ENCODE measurements around the gene KRT16.
"Not testable (repeated sequence)": the region's sequence is repeated elsewhere in the genome, so short reads cannot be mapped to it uniquely, and the experiment has no call there.

The KRT16 gene

DNA sequence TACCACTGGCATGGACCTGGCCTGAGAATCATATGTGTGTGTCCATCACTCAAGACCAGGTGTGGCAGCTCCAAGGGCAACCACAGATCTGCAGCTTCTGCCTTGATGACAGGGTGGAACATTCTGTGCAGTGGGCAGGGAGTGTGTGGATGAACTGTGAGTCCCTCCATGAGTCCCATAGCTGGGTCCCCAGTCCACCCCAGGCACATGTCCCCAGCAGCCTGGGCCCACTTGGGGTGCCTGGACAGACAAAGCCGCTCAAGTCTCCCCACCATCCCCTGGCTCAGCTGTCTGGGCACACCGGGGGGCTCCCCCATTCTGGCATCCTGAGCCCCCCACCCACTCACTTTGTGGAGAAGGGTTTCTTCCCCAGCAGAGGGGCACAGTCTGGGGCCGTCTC, 4.6 kb upstream of the KRT16 start:
- no peak for DNase-seq

DNA sequence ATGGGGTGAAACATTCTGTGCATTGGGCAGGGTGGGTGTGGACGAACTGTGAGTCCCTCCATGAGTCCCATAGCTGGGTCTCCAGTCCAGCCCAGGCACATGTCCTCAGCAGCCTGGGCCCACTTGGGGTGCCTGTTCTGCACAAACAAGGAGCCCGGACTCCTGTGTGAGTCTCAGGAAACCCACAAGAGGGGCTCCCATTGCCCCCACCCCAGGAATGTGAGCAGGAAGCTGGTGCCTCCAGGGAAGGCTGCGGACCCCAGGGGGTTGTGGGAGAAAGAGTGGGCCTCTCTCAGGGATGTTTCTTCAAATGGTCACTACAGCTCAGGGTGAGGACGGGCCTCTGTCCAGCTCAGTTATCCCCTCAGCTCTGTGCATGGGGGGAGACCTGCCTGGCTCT, 3.9 kb upstream of the KRT16 start:
- DNase-seq = not testable (repeated sequence)

DNA sequence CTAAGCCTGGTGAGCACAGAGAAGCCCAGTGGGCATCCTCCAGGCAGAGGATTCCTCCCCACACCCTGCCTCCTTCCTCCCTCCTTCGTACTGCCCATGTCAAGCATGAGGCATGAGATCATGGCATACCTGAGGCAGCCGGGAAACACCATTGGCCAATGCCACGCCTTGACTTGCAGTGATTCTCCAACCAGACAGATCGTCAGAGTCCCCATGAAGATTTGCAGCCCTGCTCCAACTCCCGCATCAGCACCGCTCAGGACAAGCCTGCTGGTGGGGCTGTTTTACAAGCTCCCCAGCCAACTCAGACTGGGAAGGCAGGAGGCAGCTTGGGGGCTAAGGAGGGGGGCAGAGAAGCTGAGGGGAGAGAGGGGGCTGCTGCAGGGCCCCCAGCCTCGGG, 2.9 kb upstream of the KRT16 start:
- no peak for DNase-seq

DNA sequence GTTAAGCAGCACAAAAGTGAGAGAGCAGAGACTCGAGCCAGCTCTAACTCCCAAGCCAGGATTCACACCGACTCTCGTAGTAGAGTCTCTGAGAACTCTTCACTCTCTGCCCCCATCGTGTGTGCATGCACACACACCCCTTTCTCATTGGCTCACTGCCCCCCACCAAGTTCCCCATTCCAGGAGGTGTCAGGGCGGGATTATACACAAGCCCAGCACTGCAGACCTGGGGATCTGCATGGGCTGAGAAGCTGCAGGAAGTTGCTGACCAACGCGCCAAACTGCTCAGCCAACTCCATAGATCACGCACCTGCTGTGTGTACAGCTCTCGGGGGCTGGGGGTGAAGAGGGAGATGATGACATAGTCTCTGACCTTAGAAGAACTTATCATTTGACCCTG, 2.2 kb upstream of the KRT16 start:
- DNase-seq = peak in 2 of 58 donors; percentile 1 to 41

DNA sequence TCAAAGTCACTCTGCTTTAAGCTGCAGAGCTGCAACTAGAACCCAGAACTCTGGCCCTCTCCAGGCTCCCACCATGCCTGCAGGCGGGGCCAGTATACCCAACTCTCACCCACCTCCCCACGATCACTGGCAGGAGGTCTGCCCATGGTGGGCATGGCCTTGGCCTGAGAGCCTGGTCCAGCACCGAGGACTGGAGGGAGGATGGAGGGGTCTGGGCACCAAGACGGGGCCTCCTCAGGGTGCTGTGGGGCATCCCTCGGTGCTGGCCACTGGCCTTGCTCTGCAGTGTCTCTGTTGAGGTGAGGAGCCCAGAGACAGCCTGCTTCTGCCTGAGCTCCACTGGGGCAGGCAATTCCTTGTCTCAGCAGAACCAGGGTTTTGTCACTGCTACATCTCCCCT, 1.5 kb upstream of the KRT16 start:
- no peak for DNase-seq

DNA sequence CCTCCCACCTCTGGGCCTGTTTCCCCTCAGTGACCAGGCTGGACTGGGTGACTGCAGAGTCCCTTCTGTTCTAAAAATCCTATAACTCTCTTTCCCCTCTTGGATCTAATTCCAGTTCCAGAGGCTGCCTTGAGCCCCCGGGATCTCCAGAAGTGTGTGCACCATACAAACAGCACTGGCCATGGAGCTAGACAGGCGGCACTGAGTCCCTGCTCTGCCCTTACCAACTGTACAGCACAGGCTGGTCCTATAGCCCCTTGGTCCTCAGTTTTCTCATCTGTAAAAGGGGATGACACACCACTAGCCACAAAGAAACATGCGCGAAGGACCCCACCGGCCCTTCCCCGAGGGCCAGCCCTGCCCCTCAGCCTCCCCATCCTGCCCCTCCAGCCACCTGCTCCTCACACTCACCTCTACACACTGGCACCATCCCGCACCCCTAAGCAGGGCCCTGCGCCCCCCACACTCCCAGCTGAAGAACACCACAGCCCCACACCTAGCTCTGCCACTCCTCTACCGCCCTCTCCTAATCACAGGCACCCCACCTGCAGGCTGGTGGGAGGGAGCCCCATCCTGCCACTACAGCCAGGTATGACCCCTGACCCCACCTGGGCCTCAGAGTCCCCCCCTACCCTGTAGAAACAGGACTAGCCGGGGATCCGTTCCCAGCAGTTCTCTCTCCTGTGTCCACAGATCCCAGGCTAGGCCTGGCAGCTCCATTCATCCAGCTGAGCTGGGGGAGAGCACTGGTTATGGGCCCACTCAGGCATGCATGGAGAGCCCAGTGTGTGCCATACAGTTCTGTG, 913 bp upstream of the KRT16 start:
- no peak for DNase-seq

DNA sequence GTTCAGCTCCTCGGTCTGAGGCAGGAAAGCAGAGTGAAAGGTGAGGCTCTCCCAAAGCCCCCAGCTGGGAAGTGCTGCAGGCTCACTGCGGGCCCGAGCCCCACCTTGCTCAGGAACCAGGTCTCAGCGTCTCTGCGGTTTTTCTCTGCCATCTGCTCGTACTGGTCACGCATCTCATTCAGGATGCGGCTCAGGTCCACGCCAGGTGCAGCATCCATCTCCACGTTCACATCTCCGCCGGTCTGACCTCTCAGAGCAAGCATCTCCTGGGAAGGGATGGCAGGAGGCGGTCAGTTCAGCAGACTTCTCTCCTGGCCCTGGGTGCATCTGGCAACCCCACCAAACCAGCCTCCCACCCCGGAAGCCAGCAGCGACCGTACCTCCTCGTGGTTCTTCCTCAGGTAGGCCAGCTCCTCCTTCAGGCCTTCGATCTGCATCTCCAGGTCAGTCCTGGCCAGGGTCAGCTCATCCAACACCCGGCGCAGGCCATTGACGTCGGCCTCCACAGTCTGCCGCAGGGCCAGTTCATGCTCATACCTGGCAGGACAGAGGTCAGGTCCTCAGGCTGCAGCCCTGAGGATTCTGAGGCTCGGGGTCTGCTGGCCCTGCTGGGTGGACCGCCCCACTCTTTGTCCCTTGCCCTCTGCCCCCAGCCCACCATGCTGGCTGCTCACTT, 1.5 kb downstream of the KRT16 start:
- no peak for DNase-seq

DNA sequence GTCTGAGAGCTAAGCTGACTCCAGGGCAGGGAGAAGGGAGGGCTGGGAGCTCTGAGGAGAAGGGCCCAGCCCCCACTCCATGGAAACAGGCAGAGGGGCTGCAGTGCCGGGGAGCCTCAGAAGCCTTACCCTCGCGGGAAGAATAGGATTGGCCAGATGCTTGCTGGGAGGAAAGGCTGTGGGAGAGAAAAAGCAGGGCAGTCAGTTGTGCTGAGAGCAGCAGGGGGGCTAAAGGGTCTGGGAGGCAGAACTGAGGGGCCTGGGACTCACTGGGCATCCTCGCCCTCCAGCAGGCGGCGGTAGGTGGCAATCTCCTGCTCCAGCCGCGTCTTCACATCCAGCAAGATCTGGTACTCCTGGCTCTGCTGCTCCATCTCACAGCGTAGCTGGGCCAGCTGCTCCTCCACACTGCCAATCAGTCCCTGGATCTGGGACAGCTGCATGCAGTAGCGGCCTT, 2.5 kb downstream of the KRT16 start:
- not testable (repeated sequence) for DNase-seq

DNA sequence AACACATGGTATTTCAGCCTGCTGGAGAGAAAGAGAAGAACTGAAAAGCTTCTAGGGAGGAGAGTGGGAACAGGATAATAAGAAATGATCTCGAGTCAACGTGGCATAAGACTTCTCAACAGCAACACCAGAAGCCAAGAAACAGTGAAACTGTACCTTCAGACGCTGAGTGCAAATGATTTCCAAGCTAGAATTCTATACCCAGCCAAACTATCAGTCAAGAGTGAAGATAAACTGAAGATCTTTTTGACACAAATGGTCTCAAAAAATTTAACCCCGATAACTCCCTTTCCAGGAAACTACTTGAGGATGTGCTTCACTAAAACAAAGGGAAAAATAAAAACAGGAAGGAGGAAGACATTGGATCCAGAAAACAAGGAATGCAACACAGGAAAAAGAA, 5.6 kb downstream of the KRT16 start:
- not testable (repeated sequence) for DNase-seq

DNA sequence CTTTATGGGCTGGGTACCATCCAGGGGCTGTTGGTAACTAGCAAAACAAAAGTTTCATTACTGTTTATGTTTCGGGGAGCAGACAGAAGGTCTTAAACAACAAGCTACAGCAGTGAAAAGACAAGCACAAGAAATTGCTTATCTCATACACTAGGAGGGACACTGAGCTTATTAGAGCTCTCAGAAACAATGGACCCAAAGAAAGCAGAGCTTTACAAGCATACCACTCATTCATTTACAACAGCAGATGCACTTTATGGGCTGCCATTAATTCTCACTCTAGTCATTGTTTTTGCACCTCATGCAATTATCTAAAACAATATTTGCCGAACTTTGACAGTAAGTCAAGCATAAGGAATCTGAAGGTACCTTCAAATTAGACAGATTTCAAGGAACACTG, 10.0 kb downstream of the KRT16 start:
- DNase-seq = no peak

DNA sequence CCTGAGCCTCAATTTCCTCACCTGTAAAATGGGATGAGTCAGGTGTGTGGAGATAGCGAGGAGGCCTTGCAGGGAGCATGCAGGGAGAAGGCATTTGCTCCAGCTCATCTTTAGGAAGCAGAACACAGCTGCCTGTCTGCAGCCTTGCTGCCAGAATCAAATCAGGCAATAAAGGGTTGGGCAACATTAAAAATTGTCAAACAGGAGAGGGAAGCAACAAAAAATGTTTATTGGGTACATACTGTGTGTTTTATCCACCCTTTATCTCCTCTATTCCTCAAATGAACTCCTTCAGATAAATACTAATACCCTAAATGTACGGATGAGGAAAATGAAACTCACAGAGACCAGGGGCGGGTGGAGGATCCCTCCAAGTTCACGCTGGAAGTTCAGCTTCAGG, 12.2 kb downstream of the KRT16 start:
- no peak for DNase-seq

DNA sequence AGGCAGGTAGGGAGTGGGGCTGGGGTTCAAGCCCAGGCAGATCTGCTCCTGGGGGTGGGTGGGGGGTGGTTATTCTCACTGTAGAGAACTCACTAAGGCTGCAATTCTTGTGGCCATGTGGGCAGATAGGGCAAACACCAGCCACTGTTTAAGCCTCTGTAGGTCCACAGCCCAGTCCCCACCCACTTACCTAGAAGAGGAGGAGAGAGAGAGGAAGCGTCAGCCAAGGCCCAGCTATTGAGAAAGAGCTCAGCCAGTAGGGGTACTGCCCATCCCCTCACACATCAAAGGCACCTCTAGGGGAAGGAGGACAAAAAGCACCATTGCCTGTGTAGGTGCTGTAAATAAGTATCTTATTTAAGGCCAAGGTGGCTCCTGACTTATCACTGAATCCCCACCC, 12.9 kb downstream of the KRT16 start:
- DNase-seq = no peak

DNA sequence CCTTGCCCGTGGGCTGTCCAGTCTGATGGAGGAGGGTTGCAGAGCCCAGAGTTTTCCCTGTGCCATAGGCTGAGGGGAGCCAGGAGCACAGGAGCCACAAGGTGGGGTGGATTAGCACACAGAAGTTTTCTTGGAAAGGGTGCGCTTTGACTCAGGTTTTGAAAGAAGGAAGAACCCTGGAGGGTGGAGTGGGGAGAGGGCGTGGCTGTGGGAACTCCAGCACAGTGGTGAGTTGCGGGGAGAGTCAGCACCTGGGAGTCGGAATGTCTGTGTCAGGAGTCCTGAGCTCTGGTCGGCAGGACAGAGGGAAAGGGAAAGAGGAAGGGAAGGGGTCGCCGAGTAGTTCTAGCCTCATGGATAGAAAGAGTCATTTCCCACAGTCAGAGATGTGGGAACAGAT, 17.0 kb downstream of the KRT16 start:
- DNase-seq = no peak

DNA sequence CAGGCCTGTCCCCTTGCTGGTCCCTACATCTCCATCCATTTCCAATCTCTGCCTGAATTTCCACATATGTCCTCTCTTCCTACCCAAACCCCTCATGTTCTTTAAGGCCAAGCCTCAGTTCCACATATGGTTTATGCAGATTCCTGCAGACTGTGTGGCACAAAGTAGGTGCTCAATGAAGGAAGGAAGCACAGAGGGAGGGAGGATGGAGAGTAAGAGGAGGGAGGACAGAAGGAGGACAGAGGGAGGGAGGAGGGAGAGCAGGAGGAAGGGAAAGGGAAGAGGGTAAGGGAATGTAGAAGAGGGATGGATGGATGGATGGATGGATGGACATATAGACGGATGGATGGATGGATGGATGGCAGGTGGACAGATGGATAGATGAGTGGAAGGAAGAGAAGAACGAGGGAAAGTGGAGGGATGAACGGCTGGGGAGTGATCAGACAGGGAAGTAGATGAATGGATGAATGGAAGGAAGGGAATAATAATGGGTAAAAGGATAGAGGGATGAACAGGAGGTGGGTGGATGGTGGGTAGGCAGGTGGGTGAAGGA, 18.1 kb downstream of the KRT16 start:
- DNase-seq = no peak

DNA sequence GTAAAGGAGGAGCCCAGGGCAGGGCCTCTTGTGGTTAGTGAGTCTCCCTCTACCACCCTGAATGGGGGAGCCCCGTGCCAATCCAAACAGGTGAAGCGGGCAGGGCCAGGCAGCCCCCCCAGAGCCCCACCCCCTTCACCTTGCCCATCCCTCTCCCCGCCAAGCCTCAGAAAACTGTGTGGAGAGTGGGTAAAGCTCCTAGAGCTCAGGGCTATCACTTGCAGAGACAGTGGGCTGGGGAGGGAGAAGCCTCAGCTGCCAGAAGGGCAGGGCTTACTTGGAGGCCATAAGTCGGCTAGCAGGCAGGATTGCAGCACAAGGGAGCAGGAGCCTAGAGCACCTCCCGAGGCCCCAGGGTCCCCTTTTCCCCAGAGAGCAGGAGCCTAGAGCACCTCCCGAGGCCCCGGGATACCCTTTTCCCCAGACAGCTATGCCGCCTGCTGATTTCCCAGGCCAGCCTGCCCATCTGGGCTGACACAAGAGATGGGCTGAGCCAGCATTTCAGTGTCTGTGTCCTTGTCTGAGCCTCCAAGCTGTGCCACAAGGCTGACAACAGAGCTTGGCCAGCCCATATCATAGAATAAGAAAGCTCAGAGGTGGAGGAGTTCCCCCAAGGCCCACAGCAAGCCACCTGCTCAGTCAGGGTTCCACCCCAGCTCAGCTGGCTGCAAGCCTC, 19.1 kb downstream of the KRT16 start:
- no peak for DNase-seq

DNA sequence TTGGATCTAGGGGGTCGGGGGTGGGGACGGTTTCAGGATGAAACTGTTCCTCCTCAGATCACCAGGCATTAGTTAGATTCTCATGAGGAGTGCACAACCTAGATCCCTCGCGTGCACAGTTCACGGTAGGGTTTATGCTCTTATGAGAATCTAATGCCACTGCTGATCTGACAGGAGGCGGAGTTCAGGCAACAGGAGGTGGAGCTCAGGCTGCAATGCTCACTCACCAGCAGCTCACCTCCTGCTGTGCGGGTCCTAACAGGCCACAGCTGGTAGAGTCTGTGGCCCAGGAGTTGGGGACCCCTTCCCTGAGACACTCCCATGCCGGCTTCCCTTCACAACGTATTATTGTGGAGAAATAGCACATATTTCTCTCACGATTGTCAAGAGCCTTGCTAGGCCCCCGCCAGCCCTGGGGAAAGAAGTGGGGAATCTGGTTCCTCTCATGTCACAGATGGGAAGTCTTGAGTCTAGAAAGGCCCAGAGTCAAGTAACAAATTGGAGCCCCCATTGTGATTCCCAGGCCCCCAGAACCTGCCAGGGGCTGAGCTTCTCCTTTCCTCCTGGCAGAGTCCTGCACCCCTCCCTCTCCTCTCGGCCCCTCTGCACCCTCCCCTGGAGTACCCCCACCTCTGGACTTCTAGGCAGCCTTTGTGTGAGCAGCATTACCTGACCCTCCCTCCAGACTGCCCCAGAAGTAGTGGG, 19.8 kb downstream of the KRT16 start:
- no peak for DNase-seq

DNA sequence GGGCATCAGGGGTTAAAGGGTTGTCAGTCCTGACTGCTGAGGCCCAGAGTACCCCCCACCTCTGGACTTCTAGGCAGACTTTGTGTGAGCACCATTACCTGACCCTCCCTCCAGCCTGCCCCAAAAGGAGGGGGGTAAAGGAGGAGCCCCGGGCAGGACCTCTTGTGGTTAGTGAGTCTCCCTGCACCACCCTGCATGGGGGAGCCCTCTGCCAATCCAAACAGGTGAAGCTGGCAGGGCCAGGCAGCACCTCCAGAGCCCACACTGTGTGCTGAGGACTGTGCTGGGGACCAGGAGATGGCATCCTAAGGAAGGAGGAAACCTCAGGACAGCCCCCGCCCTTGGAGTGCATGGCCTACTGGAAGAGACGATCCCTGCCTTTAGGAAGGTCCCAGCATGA, 23.3 kb downstream of the KRT16 start:
- no peak for DNase-seq

DNA sequence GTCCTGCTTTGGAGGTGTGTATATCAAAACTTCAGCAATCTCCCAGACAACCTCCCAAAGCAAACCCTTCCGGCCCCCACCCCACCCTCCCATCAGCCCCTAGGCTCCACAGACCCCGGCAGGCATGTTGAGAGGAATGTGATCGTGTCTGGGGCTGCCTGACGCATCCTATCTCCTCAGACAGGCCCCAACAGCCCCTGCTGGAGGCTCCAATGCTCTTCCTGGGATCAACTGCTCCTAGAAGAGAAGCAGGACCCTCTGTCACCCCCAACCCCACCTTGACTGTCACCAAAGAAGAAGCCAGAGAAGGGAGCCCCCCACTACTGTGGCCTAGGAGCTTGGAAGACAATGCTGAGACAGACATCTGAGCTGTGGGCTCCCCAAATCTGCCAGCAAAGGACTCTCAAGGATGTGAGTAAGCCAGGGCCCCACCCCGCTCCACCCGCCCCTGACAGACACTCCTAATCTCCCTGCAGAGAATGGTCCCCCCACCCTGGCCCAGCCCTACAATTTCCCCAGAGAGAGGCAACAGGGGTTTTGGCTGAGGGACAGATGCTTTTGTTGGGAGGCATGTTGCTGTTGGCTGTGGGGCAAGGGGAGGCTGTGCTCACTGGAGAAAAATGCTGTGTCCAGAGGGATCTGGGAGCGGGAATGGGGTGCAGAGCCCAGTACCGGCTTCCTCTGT, 24.3 kb downstream of the KRT16 start:
- no peak for DNase-seq

DNA sequence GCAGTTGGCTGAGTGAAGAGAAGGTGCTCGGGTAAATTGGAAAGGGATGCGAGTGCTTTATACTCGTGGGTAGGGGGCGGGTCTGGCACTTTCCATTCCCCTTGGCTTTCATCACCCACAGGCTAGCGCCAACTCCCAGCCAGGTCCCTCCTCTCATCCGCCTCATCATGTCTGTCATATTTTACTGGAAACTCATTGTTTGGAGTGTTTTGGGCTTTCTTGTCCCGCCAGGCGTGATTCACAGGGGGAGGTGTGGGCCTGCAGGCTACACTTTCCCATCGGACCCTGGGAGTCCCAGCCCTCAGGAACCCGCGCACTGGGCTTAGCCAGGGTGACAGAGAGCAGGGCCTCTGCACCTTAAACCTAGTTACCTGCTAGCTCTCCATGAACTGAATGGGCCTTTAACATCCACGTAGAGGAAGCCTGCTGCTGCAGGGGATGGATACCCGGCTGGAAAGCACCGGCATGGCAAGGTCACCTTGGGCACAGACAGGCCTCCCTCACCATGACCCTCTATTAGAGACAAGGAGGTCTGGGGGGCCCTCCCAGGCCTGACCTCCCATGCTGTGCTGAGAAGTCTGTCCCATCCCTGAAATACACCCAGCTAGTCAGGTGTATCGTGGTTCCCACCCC, 25.6 kb downstream of the KRT16 start, which contains the start of gene KRT14:
TSS of gene KRT14 (minus strand) at position 33 of the 633 bp plus-strand sequence. CDS start 61 bp downstream, outside the sequence.
- DNase-seq = no peak

All from anterior cingulate cortex (tissue), 58 donors.